HCT116 (cell line): ENCODE data around the gene ADAR.

Experiments used
- CEBPB ChIP-seq: IDR thresholded peaks from 2 replicates; pipeline ENCODE4 v1.6.1; 2012; ENCODE audit warnings: low read depth
- CTCF ChIP-seq, 3 experiments: fragments of 200-600 bp in 1 of 3; sonication (generic) in 1 of 3; IDR thresholded peaks in 2 of 3; conservative IDR thresholded peaks in 1 of 3; 2 replicates each; pipeline ENCODE4 v1.5.1; 2012 to 2017; ENCODE audit warnings: low read depth in 2 of 3, low read length in 2 of 3, antibody characterized with exemption in 1 of 3, borderline replicate concordance in 1 of 3, control low read depth in 1 of 3, mild to moderate bottlenecking in 1 of 3, mixed read lengths in 1 of 3, mixed run types in 1 of 3, moderate library complexity in 1 of 3; ENCODE audit not compliant: insufficient read depth in 1 of 3
- EZH2 ChIP-seq: fragments of 200-600 bp; sonication (generic); IDR thresholded peaks from 2 replicates; pipeline ENCODE4 v1.6.1; 2017; ENCODE audit warnings: antibody characterized with exemption, mixed run types
- POLR2AphosphoS5 ChIP-seq: IDR thresholded peaks from 2 replicates; pipeline ENCODE4 v1.6.1; 2011; ENCODE audit warnings: mild to moderate bottlenecking, low read depth, low read length, moderate library complexity
- SP1 ChIP-seq: IDR thresholded peaks from 2 replicates; pipeline ENCODE4 v1.6.1; 2012; ENCODE audit warnings: low read depth

- TF ChIP-seq CEBPB, result no peak
- no peak for TF ChIP-seq SP1
- no peak for TF ChIP-seq CTCF (IDR thresholded peaks at IDR 0.05 in 2 of 3, conservative IDR thresholded peaks at IDR 0.05 in 1 of 3; ENCODE audit: borderline replicate concordance in 1 of 3, insufficient read depth in 1 of 3, low read depth in 2 of 3, low read length in 2 of 3)
- TF ChIP-seq POLR2AphosphoS5, result no peak
- TF ChIP-seq EZH2, result no peak
These were observed 18.7 kb upstream of the ADAR start for GRCh38 chr1:154626456-154627256.
